ENCODE data around the gene ZNF32. TPM values are rescaled to one million over a fixed set of nuclear protein-coding genes. Genes with fewer than 3 reads are reported as not detected.

ZNF32 gene
- total RNA-seq, 1 donor from 2014 or later = 39.9 TPM

GRCh38 chr10:43685744-43686143 lies 37.1 kb upstream of the ZNF32 start:
- H3K4me3 Mint-ChIP-seq = no peak overlapping the region
- H3K27ac Mint-ChIP-seq (ENCODE audit: unreplicated experiment) = no peak overlapping the region
- no peak for TF ChIP-seq CTCF (conservative IDR thresholded peaks at IDR 0.05)
- peaks cover 17% of the 10 kb centered on the region for H3K4me1 Mint-ChIP-seq
- peaks cover 9% of the 10 kb centered on the region for H3K9me3 Mint-ChIP-seq
- no peaks in the 10 kb centered on the region for H3K36me3 Mint-ChIP-seq (ENCODE audit: low read depth)
- H3K27me3 Mint-ChIP-seq (ENCODE audit: low read depth) = peaks cover 28% of the 10 kb centered on the region
- DNase-seq (ENCODE audit: low read depth, low spot score) = no peak

DNA sequence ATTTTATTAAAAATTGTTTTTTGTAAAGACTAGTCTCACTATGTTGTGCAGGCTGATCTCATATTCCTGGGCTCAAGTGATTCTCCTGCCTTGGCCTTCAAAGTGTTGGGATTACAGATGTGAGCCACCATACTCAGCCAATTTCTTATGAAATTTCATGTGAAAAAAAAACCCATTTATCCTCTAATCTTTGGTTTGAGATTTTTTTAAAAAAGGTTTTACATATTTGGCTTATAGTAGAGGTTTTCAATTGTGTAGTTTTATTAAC lies 35.5 kb upstream of the ZNF32 start:
- Mint-ChIP-seq H3K36me3 (ENCODE audit: low read depth) (no peaks in the 10 kb centered on the region), H3K4me1 (peaks cover 4% of the 10 kb centered on the region), H3K27me3 (ENCODE audit: low read depth) (peaks cover 22% of the 10 kb centered on the region)

DNA sequence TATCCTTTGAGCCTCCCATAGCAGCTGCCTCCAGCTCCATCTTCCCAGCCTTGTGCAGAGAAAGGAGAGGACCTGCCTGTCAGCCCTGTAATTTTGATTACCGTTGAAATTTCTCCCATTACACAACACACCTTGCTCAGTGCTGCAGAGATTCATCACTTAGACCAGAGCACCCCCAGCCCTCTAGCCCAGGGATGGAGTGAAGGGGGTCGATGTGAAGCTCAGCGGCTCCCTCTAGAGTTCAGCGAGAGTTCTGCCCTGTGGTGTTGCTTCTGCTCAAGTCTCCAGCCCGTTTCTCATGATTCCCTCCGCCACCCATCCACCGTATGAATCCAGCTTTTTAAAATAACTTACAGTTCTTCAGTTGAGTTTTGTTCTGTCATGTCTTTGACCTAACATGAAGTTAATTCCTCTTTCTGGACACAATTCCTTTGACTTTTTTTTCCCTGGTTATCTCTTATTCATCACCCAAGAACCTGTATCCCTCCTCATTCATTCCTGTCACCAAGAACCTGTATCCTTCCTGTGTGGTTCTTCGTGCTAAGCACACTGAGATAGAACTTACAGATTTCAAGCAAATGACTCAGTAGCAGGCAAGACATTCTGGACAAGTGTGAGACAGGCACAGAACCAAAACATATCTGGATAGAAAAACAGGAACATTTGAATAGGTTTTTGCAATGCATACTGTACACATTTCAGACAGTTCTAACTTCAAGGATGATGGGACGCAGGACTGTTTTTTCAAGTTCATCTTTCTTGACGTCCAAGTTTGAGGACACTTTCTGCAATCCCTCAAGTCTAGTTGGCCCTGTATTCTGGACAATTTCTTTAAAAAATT lies 35.0 kb upstream of the ZNF32 start:
- Mint-ChIP-seq H3K4me1 (peaks cover 4% of the 10 kb centered on the region), H3K4me3 (no peak overlapping the region), H3K27ac (ENCODE audit: unreplicated experiment) (no peak overlapping the region), H3K9me3 (peaks cover 9% of the 10 kb centered on the region), H3K36me3 (ENCODE audit: low read depth) (no peaks in the 10 kb centered on the region), H3K27me3 (ENCODE audit: low read depth) (peaks cover 20% of the 10 kb centered on the region)
- peak; percentile 25 for DNase-seq (ENCODE audit: low read depth, low spot score)
- TF ChIP-seq CTCF (conservative IDR thresholded peaks at IDR 0.05) = peak; percentile 54

More for the DNA sequence above, 35.5 kb upstream of the ZNF32 start:
- Mint-ChIP-seq H3K9me3 (peaks cover 9% of the 10 kb centered on the region), H3K4me3 (no peak overlapping the region), H3K27ac (ENCODE audit: unreplicated experiment) (no peak overlapping the region)
- no peak for TF ChIP-seq CTCF (conservative IDR thresholded peaks at IDR 0.05)
- DNase-seq (ENCODE audit: low read depth, low spot score) = no peak

DNA sequence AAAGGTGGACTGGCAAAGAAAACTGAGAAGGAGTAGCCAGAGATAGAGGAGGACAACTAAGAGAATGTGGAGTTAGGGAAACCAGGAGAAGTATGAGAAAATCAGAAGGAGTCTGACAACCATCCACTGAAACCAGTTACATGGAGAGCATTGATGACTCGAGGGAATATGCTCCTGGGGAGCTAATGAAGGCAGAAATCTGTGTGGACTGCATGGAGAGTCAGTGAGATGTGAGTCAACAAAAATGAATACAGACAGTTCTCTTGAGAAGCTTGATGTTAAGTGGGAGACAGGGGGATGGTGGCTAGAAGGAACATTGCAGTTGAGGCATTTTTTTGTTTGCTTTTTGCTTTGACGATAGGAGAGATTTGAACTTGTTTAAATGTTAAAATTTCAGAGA lies 34.3 kb upstream of the ZNF32 start:
- TF ChIP-seq CTCF (conservative IDR thresholded peaks at IDR 0.05) = no peak
- DNase-seq (ENCODE audit: low read depth, low spot score) = no peak
- H3K4me3 Mint-ChIP-seq = no peak overlapping the region
- peaks cover 4% of the 10 kb centered on the region for H3K4me1 Mint-ChIP-seq
- H3K27me3 Mint-ChIP-seq (ENCODE audit: low read depth) = peaks cover 17% of the 10 kb centered on the region
- H3K9me3 Mint-ChIP-seq = peaks cover 9% of the 10 kb centered on the region
- H3K36me3 Mint-ChIP-seq (ENCODE audit: low read depth) = no peaks in the 10 kb centered on the region
- H3K27ac Mint-ChIP-seq (ENCODE audit: unreplicated experiment) = no peak overlapping the region

DNA sequence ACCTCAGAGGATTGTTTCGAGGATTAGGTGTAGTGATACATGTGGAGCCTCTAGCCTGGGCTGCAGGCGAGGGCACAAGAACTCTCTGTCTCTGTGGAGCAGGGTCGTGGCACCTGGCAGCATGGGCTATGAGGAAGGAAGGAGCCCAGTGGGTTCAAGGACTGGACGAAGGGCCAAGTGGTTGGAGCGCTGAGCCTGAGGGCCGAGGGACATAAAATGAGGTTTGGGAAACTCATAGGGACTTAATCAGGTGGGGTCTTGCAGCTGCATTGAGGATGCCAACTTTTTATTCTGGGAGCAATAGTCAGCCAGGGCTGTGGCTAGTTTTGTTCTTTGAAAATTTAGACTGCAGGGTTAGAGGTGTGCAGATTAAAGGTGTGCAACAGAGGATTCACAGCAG lies 33.0 kb upstream of the ZNF32 start:
- no peak overlapping the region for H3K27ac Mint-ChIP-seq (ENCODE audit: unreplicated experiment)
- peaks cover 9% of the 10 kb centered on the region for H3K9me3 Mint-ChIP-seq
- H3K4me1 Mint-ChIP-seq = no peaks in the 10 kb centered on the region
- no peak overlapping the region for H3K4me3 Mint-ChIP-seq
- DNase-seq (ENCODE audit: low read depth, low spot score) = no peak
- H3K36me3 Mint-ChIP-seq (ENCODE audit: low read depth) = no peaks in the 10 kb centered on the region
- TF ChIP-seq CTCF (conservative IDR thresholded peaks at IDR 0.05) = no peak
- H3K27me3 Mint-ChIP-seq (ENCODE audit: low read depth) = peaks cover 14% of the 10 kb centered on the region

Measured in neural crest cell (in vitro differentiated cells).